AG09319 (cell line): ENCODE measurements around the gene ABHD14A.

Experiments
- DNase-seq: peaks from one replicate; pipeline ENCODE4 v3.0.0-alpha.2; 2010; ENCODE audit warnings: low read depth; ENCODE audit errors: extremely low read depth
- TF ChIP-seq, protein P1 (sequence below): IDR thresholded peaks from 2 replicates; pipeline ENCODE4 v1.5.1; 2011; ENCODE audit warnings: low read depth, mild to moderate bottlenecking, inconsistent platforms, low read length, moderate library complexity

The ABHD14A gene

GRCh38 chr3:51937611-51938450 lies 37.0 kb upstream of the ABHD14A start:
- DNase-seq: no peak
- TF ChIP-seq, protein P1, sequence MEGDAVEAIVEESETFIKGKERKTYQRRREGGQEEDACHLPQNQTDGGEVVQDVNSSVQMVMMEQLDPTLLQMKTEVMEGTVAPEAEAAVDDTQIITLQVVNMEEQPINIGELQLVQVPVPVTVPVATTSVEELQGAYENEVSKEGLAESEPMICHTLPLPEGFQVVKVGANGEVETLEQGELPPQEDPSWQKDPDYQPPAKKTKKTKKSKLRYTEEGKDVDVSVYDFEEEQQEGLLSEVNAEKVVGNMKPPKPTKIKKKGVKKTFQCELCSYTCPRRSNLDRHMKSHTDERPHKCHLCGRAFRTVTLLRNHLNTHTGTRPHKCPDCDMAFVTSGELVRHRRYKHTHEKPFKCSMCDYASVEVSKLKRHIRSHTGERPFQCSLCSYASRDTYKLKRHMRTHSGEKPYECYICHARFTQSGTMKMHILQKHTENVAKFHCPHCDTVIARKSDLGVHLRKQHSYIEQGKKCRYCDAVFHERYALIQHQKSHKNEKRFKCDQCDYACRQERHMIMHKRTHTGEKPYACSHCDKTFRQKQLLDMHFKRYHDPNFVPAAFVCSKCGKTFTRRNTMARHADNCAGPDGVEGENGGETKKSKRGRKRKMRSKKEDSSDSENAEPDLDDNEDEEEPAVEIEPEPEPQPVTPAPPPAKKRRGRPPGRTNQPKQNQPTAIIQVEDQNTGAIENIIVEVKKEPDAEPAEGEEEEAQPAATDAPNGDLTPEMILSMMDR: no peak

DNA sequence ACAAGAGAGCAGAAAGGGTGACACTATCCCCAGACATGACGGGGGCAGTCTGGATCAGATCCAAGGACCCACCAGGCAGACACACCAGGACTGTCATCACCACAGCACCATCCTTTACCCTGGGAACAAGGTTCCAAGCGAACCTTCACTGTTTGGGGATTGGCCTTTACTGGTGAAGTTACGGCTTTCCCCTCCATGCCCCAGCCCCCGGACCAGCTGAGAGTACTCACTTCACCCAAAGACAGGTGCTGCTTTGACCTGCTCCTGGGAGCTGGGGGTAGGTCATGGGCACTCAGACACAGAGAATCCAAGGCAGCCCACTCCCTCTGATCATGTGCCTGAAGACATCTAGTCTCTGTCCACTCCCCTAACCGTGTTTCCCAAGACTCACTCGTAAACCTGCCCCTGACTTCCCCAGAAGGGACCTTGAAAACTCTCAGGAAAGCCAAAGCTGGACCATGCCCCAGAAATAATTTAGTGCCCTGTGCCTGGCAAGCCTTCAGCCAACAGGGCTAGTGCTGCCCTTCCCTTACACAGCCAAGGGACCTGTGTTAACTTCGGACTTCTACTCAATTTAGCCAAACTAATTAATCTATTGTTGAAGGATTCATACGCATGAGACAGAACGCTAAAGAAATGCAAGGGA lies 36.0 kb upstream of the ABHD14A start:
- TF ChIP-seq, protein P1: no peak
- no peak for DNase-seq

DNA sequence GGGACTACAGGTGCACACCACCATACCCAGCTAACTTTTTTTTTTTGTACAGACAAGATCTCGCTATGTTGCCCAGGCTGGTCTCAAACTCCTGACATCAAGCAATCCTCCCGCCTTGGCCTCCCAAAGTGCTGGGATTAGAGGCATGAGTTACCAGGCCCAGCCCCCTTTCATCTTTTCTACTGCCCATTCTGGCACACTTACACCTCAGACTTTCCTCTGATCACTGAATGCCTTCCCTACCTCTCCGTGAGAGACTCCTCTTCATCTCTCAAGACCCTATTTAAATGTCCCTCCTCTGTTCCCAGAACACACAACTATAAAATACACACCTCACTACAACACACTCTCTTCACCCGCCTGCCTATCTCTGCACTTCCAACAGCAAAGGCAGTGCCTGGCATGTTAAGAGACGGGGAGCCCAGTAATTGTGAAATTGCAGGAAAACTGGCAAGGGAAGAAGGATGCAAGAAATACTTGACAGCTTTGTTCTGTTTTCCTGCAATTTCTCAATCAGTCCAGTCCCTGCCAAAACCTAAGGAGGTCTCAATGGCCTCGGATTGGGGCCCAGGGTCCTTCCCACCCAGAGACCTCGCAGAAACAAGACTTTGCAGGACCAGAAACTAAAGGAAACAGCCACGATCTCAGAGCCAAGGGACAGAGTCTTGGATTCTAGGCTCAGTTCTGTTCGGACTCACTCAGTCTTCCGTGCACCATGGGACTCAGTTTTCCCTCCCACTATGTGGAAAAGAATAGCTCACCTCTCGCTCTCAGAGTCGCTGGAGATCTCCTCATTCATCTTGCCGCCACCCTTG lies 34.0 kb upstream of the ABHD14A start:
- no peak for DNase-seq

DNA sequence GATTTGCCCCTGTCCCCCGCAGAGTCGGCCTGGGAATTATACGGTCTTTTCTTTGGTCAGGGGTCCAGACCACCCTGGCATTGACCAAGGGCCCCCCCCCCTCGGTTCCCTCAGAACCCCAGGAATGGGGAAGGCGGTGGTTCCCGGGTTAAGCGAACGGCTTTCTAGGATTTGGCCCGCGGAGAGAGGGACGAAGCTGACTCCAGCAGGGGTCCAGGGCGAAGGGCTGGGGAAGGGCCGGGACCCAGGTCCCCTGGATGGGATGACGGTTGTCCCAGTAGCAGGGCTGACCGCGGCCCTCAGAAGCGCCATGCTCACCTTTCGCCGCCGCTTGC lies 33.4 kb upstream of the ABHD14A start:
- no peak for DNase-seq
- TF ChIP-seq, protein P1: no peak

More for the DNA sequence above, 34.0 kb upstream of the ABHD14A start:
- TF ChIP-seq, protein P1: no peak

DNA sequence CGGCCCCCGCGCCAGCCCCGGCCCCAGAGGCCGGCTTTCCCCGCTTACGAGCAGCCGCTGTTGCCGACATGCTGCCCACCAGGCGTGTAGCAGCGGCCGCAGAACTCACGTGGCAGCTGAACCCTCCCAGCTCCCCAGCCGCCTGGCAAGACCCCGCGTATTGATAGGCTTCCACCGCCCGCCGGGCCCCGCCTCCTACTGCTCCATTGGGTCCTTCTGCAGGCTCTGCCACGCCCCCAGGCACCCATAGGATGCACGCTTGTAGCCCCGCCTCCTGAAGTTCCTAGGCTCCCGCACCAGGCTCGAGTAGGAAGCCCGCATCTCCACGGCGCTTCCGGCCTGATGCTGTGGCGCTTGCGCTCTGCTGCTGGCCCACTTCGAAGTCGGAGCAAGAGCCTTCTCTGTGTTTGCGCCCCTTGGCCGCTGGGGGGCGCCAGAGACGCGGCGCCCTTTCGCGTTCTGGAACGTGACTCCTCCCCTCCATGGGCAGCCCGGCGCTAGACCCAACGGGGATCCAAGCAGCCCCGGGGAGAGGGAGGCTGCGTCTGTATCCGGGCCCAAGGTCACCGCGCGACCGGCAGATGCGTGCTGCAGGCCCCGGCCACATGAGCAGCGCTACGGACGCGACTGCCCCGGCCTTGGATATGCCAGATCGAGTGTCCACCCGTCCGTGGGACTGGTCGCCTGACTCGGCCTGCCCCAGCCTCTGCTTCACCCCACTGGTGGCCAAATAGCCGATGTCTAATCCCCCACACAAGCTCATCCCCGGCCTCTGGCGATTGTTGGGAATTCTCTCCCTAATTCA lies 32.9 kb upstream of the ABHD14A start, which contains the start of the genes PARP3 and RRP9:
PARP3 (plus strand) TSS at position 566 of the 805 bp plus-strand sequence. CDS start 993 bp downstream, outside the sequence.
RRP9 (minus strand) TSS at position 107 of the 805 bp plus-strand sequence; CDS start at position 70, 37 bp downstream.
- TF ChIP-seq, protein P1: no peak; the same call in none of the 2 replicates

DNA sequence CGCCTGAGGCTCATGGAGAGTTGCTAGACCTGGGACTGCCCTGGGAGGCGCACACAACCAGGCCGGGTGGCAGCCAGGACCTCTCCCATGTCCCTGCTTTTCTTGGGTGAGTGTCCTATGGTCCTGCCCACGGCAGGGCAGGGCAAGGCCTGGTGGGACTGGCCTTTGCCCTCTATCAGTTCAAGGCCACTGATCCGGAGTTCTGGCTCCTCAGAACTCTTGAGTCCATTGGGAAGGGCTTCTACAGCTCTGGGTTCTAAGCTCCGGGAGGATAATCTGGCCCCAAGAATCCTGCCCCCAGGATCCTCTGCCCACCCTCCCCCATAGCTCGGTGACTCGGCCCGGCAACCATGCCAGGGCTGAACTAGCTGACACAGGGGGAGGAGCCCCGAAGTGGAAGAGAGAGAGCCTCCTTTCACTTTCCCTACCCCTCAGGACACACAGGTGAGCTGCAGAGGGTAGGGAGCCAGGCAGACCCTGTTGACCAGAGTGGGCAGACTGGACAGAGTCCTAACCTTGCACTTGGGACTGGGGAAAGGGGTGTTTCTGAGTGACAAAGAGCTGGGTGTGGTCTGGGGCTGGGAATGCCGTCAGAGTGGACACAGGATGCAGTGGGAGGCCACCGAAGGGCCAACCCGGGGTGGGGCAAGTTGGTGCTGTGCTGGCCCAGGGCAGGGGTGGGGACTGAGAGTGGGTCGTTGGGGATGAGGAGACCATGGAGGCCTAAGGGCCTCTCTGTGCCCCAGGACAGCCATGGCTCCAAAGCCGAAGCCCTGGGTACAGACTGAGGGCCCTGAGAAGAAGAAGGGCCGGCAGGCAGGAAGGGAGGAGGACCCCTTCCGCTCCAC lies 32.0 kb upstream of the ABHD14A start:
- DNase-seq: peak; percentile 23
- TF ChIP-seq, protein P1: no peak

More for the DNA sequence above, 32.9 kb upstream of the ABHD14A start, which contains the start of the genes PARP3 and RRP9:
- DNase-seq: peak; percentile 100
